GM23338 (cell line): ENCODE results near the gene BTG3. TPM values are rescaled to one million over a fixed set of nuclear protein-coding genes. Genes with fewer than 3 reads are reported as not detected.

Experiments used
- ATAC-seq: fragments of 200-7000 bp; cut with Tn5 transposase; 3 replicates; pipeline ENCODE4 v1.9.1; 2020
- DNase-seq: peaks from one replicate; pipeline ENCODE4 v3.0.0-alpha.2; 2015; ENCODE audit warnings: low spot score
- H2AFZ ChIP-seq: fragments of 200-600 bp; sonication (generic); 2 replicates; pipeline ENCODE4 v1.8.0; 2016; ENCODE audit warnings: antibody characterized with exemption, mild to moderate bottlenecking, moderate library complexity
- H3F3A ChIP-seq: fragments of 200-600 bp; sonication (generic); replicated peaks from 2 replicates; pipeline ENCODE4 v1.8.0; 2017; ENCODE audit warnings: antibody characterized with exemption, mixed run types, low read depth
- H3K27ac ChIP-seq: fragments of 200-600 bp; sonication (generic); 2 replicates; pipeline ENCODE4 v1.6.1; 2016; ENCODE audit warnings: low read depth
- H3K27me3 ChIP-seq: fragments of 200-600 bp; sonication (generic); 2 replicates; pipeline ENCODE4 v1.8.0; 2016; ENCODE audit warnings: mild to moderate bottlenecking, mixed run types, moderate library complexity; ENCODE audit not compliant: insufficient read depth
- H3K36me3 ChIP-seq: fragments of 200-600 bp; sonication (generic); 2 replicates; pipeline ENCODE4 v1.8.0; 2016; ENCODE audit warnings: mild to moderate bottlenecking; ENCODE audit not compliant: insufficient read depth
- H3K4me1 ChIP-seq: fragments of 200-600 bp; sonication (generic); 2 replicates; pipeline ENCODE4 v1.8.0; 2016; ENCODE audit warnings: mild to moderate bottlenecking, moderate library complexity; ENCODE audit not compliant: insufficient read depth
- H3K4me2 ChIP-seq: fragments of 200-600 bp; sonication (generic); 2 replicates; pipeline ENCODE4 v1.7.1; 2017; ENCODE audit warnings: mixed run types
- H3K4me3 ChIP-seq: fragments of 200-600 bp; sonication (generic); 2 replicates; pipeline ENCODE4 v1.6.1; 2016; ENCODE audit warnings: mixed run types
- H3K79me2 ChIP-seq: fragments of 200-600 bp; sonication (generic); replicated peaks from 2 replicates; pipeline ENCODE4 v1.8.0; 2017; ENCODE audit warnings: mild to moderate bottlenecking; ENCODE audit not compliant: insufficient read depth
- H3K9me2 ChIP-seq: fragments of 200-600 bp; sonication (generic); 2 replicates; pipeline ENCODE4 v1.8.0; 2017; ENCODE audit not compliant: insufficient read depth
- H4K20me1 ChIP-seq: fragments of 200-600 bp; sonication (generic); replicated peaks from 2 replicates; pipeline ENCODE4 v1.8.0; 2017; ENCODE audit warnings: mild to moderate bottlenecking; ENCODE audit not compliant: insufficient read depth
- H3K27ac Mint-ChIP-seq: 2 replicates; pipeline ENCODE4 v1.8.0; 2020; ENCODE audit warnings: inconsistent platforms, mild to moderate bottlenecking, moderate library complexity, mixed read lengths
- H3K27me3 Mint-ChIP-seq: 3 replicates; pipeline ENCODE4 v1.8.0; 2022; ENCODE audit warnings: low read depth, mild to moderate bottlenecking, moderate library complexity, mixed read lengths, inconsistent platforms; ENCODE audit not compliant: insufficient read depth, poor library complexity
- H3K36me3 Mint-ChIP-seq: 3 replicates; pipeline ENCODE4 v1.8.0; 2021; ENCODE audit warnings: low read depth, mild to moderate bottlenecking, inconsistent platforms, moderate library complexity, mixed read lengths
- H3K4me1 Mint-ChIP-seq: 3 replicates; pipeline ENCODE4 v1.8.0; 2020; ENCODE audit warnings: mild to moderate bottlenecking, inconsistent platforms, mixed read lengths
- H3K4me3 Mint-ChIP-seq: 3 replicates; pipeline ENCODE4 v1.8.0; 2021; ENCODE audit warnings: moderate library complexity, mild to moderate bottlenecking, inconsistent platforms, mixed read lengths
- H3K9me3 Mint-ChIP-seq: 3 replicates; pipeline ENCODE4 v1.8.0; 2020; ENCODE audit warnings: moderate library complexity, mild to moderate bottlenecking, inconsistent platforms, mixed read lengths
- CREB1 ChIP-seq: fragments of 250-450 bp; sonication (Bioruptor Pico); IDR thresholded peaks from 2 replicates; pipeline ENCODE4 v1.5.0; 2020; ENCODE audit warnings: low read depth, mild to moderate bottlenecking, moderate library complexity
- EZH2phosphoT487 ChIP-seq: fragments of 200-600 bp; sonication (generic); IDR thresholded peaks from one replicate; pipeline ENCODE4 v1.8.1; 2018; ENCODE audit warnings: antibody characterized with exemption; ENCODE audit not compliant: unreplicated experiment
- NANOG ChIP-seq: IDR thresholded peaks from 2 replicates; pipeline ENCODE4 v1.6.1; 2016; ENCODE audit warnings: antibody characterized with exemption, borderline replicate concordance
- STAT1 ChIP-seq: IDR thresholded peaks from one replicate; pipeline ENCODE4 v1.6.1; 2016; ENCODE audit warnings: antibody characterized with exemption; ENCODE audit not compliant: unreplicated experiment
- polyA plus RNA-seq: library from polyadenylated mRNA; unstranded; fragments of >200 nt; fragmentation: Nextera tagmentation; extraction: Ambion mirVana; gene quantifications from 2 replicates; pipeline ENCODE4 v1.2.1, GENCODE V29; 2016
- total RNA-seq: library from RNA; depleted of rRNA; stranded (reverse); fragments of >200 nt; shearing (Covaris generic); gene quantifications from 2 replicates; pipeline ENCODE4 v1.2.3, GENCODE V29; 2014
- TF ChIP-seq, protein P1 (sequence below): fragments of 250-450 bp; sonication (Bioruptor Pico); IDR thresholded peaks from 2 replicates; pipeline ENCODE4 v1.5.0; 2020; ENCODE audit warnings: mild to moderate bottlenecking, moderate library complexity
- TF ChIP-seq, protein P2 (sequence below), 2 experiments: fragments of 200-600 bp in 1 of 2; sonication (generic) in 1 of 2; conservative IDR thresholded peaks; 2 replicates each; pipeline versions ENCODE4 v1.5.1 to v1.6.1; 2016 to 2017; ENCODE audit warnings: antibody characterized with exemption in 2 of 2, low read depth in 2 of 2, mild to moderate bottlenecking in 2 of 2, moderate library complexity in 1 of 2

Gene BTG3
- total and polyA plus RNA-seq, 2 experiments from 2014 or later: 24.0 to 43.8 TPM

DNA sequence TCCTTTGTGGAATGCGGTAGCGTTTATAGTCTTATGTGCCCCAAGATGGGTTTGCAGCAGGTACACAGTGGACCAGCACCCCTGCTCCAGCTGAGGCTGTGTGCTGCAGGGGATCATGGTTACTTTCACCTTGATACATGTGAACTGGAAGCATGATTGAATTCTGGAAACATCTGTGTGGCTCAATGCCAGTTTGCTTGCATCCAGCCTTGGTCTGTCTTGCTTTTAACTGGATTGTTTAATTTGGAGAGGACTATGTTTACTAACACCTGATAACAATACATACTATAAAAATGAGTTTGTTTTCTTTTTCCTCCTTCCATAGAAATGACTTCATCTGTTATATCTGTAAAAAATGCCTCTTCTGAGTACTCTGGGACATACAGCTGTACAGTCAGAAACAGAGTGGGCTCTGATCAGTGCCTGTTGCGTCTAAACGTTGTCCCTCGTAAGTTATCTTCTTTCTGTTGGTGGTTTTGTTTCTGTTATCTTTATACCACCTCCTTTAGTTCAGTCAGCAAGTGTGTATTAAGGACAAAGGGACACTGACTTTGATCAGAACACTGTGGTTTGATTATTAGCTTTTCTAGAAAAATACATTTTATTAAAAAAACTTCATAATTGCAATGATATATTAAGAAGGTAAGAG is 52.2 kb downstream of the BTG3 start (continued):
- TF ChIP-seq, protein P1, sequence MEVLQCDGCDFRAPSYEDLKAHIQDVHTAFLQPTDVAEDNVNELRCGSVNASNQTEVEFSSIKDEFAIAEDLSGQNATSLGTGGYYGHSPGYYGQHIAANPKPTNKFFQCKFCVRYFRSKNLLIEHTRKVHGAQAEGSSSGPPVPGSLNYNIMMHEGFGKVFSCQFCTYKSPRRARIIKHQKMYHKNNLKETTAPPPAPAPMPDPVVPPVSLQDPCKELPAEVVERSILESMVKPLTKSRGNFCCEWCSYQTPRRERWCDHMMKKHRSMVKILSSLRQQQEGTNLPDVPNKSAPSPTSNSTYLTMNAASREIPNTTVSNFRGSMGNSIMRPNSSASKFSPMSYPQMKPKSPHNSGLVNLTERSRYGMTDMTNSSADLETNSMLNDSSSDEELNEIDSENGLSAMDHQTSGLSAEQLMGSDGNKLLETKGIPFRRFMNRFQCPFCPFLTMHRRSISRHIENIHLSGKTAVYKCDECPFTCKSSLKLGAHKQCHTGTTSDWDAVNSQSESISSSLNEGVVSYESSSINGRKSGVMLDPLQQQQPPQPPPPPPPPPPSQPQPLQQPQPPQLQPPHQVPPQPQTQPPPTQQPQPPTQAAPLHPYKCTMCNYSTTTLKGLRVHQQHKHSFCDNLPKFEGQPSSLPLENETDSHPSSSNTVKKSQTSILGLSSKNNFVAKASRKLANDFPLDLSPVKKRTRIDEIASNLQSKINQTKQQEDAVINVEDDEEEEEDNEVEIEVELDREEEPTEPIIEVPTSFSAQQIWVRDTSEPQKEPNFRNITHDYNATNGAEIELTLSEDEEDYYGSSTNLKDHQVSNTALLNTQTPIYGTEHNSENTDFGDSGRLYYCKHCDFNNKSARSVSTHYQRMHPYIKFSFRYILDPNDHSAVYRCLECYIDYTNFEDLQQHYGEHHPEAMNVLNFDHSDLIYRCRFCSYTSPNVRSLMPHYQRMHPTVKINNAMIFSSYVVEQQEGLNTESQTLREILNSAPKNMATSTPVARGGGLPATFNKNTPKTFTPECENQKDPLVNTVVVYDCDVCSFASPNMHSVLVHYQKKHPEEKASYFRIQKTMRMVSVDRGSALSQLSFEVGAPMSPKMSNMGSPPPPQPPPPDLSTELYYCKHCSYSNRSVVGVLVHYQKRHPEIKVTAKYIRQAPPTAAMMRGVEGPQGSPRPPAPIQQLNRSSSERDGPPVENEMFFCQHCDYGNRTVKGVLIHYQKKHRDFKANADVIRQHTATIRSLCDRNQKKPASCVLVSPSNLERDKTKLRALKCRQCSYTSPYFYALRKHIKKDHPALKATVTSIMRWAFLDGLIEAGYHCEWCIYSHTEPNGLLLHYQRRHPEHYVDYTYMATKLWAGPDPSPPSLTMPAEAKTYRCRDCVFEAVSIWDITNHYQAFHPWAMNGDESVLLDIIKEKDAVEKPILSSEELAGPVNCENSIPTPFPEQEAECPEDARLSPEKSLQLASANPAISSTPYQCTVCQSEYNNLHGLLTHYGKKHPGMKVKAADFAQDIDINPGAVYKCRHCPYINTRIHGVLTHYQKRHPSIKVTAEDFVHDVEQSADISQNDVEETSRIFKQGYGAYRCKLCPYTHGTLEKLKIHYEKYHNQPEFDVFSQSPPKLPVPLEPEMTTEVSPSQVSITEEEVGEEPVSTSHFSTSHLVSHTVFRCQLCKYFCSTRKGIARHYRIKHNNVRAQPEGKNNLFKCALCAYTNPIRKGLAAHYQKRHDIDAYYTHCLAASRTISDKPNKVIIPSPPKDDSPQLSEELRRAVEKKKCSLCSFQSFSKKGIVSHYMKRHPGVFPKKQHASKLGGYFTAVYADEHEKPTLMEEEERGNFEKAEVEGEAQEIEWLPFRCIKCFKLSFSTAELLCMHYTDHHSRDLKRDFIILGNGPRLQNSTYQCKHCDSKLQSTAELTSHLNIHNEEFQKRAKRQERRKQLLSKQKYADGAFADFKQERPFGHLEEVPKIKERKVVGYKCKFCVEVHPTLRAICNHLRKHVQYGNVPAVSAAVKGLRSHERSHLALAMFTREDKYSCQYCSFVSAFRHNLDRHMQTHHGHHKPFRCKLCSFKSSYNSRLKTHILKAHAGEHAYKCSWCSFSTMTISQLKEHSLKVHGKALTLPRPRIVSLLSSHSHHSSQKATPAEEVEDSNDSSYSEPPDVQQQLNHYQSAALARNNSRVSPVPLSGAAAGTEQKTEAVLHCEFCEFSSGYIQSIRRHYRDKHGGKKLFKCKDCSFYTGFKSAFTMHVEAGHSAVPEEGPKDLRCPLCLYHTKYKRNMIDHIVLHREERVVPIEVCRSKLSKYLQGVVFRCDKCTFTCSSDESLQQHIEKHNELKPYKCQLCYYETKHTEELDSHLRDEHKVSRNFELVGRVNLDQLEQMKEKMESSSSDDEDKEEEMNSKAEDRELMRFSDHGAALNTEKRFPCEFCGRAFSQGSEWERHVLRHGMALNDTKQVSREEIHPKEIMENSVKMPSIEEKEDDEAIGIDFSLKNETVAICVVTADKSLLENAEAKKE: no peak
- TF ChIP-seq CREB1: no peak
- TF ChIP-seq EZH2phosphoT487: no peak
- TF ChIP-seq NANOG: no peak
- TF ChIP-seq STAT1: no peak

DNA sequence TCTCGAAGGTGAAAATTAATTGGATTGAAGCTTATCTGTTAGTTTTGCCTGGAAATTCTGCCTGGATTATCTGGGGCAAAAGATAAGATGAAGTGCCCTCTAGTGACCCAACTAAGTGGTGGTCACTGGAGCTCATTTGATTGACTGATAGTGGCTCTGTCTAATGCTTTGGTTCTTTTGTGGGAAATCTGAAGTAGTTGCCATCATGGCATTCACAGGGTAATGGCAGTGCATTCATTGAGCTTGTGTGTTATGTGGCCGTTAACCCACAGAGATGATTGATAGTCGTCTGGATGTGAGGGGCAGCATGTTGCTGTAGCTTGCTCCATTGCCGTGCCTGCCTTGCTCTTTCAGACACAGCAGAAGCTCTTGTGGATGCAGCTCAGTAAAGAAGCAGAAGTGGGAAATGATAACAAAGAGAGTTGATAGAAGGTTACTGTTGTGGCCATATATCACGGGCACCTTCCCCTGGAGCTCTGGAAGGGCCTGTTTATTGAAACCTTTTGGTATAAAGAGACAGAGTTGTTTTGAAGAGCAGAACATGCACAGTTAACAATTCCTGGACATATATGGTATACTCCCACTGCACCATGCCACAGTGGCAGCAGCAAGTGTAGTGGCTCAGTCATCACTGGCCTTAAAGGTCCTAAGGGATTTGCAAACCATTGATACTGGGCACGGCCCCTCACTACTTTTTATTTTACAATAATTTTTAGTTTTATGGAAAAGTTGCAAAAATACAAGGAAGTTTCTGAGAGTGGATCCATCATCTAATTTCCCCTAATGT is 57.8 kb downstream of the BTG3 start:
- H3K79me2 ChIP-seq: peaks cover 83% of the 10 kb centered on the region
- H3F3A ChIP-seq: no peaks in the 10 kb centered on the region
- no peak overlapping the region for H3K27ac ChIP-seq
- no peaks in the 10 kb centered on the region for H3K27me3 ChIP-seq
- H3K4me3 ChIP-seq: no peak overlapping the region
- Mint-ChIP-seq H3K27ac (no peak overlapping the region), H3K4me1 (peaks cover 8% of the 10 kb centered on the region; the same call in 2 of the 3 replicates), H3K9me3 (no peaks in the 10 kb centered on the region), H3K36me3 (peaks cover 59% of the 10 kb centered on the region), H3K27me3 (peaks cover 2% of the 10 kb centered on the region), H3K4me3 (no peak overlapping the region)
- H3K4me1 ChIP-seq: no peaks in the 10 kb centered on the region
- peak; percentile 77 for ATAC-seq
- peaks cover 17% of the 10 kb centered on the region for H3K36me3 ChIP-seq
- peak; percentile 33 for DNase-seq
- peaks cover 23% of the 10 kb centered on the region for H4K20me1 ChIP-seq
- TF ChIP-seq, protein P2, sequence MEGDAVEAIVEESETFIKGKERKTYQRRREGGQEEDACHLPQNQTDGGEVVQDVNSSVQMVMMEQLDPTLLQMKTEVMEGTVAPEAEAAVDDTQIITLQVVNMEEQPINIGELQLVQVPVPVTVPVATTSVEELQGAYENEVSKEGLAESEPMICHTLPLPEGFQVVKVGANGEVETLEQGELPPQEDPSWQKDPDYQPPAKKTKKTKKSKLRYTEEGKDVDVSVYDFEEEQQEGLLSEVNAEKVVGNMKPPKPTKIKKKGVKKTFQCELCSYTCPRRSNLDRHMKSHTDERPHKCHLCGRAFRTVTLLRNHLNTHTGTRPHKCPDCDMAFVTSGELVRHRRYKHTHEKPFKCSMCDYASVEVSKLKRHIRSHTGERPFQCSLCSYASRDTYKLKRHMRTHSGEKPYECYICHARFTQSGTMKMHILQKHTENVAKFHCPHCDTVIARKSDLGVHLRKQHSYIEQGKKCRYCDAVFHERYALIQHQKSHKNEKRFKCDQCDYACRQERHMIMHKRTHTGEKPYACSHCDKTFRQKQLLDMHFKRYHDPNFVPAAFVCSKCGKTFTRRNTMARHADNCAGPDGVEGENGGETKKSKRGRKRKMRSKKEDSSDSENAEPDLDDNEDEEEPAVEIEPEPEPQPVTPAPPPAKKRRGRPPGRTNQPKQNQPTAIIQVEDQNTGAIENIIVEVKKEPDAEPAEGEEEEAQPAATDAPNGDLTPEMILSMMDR (conservative IDR thresholded peaks at IDR 0.05; ENCODE audit: low read depth in 2 of 2): peak; percentile 58 to 65
- no peak for TF ChIP-seq EZH2phosphoT487
- TF ChIP-seq NANOG: no peak
- no peak overlapping the region for H2AFZ ChIP-seq
- H3K9me2 ChIP-seq: no peaks in the 10 kb centered on the region
- no peak overlapping the region for H3K4me2 ChIP-seq
